ENCODE results near the gene PILRB.
A peak's percentile ranks its signal among the peaks of the same experiment; 100 is the strongest.
"Not testable (repeated sequence)": the region's sequence is repeated elsewhere in the genome, so short reads cannot be mapped to it uniquely, and the experiment has no call there.

The PILRB gene

DNA sequence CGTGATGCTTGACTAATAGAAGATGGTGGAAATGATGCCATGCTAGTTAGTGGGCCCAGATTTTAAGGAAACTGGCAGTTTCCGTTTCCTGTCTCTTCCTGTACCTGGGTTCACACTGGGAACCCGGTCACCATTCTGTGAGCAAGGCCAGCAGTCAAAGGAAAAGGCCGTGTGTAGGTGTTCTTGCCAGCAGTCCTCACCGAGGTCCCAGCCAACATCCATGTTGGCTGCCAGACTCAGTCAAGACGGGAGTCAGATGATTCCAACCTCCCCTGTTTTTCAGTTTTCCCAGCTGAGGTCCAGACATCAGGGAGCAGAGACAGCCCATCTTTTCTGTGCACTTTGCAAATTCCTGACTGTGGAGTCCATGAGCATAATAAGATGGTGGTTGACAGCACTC, 15.2 kb upstream of the PILRB start:
- no peaks in the 10 kb centered on the region for H3K27me3 ChIP-seq (ENCODE audit: insufficient read depth, low read depth)
- H3K4me1 ChIP-seq (ENCODE audit: low read depth, poor library complexity, severe bottlenecking): peaks cover 47% of the 10 kb centered on the region
- peaks cover 11% of the 10 kb centered on the region; the same call in 1 of the 2 replicates for H4K20me1 ChIP-seq (ENCODE audit: insufficient read depth)
- H3K79me2 ChIP-seq (ENCODE audit: insufficient read depth, low read depth): peaks cover 25% of the 10 kb centered on the region; the same call in 1 of the 2 replicates
- TF ChIP-seq, protein P1, sequence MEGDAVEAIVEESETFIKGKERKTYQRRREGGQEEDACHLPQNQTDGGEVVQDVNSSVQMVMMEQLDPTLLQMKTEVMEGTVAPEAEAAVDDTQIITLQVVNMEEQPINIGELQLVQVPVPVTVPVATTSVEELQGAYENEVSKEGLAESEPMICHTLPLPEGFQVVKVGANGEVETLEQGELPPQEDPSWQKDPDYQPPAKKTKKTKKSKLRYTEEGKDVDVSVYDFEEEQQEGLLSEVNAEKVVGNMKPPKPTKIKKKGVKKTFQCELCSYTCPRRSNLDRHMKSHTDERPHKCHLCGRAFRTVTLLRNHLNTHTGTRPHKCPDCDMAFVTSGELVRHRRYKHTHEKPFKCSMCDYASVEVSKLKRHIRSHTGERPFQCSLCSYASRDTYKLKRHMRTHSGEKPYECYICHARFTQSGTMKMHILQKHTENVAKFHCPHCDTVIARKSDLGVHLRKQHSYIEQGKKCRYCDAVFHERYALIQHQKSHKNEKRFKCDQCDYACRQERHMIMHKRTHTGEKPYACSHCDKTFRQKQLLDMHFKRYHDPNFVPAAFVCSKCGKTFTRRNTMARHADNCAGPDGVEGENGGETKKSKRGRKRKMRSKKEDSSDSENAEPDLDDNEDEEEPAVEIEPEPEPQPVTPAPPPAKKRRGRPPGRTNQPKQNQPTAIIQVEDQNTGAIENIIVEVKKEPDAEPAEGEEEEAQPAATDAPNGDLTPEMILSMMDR (conservative IDR thresholded peaks at IDR 0.05; ENCODE audit: low read depth, low read length): no peak
- H2AFZ ChIP-seq (ENCODE audit: low read depth): no peak overlapping the region
- H3K4me2 ChIP-seq: no peak overlapping the region
- peaks cover 9% of the 10 kb centered on the region for H3K36me3 ChIP-seq (ENCODE audit: insufficient read depth)
- H3K4me3 ChIP-seq (IDR thresholded peaks at IDR 0.05; ENCODE audit: insufficient read depth, low read depth, low read length): no peak overlapping the region
- H3K9ac ChIP-seq: no peak overlapping the region
- H3K27ac ChIP-seq: no peak overlapping the region

DNA sequence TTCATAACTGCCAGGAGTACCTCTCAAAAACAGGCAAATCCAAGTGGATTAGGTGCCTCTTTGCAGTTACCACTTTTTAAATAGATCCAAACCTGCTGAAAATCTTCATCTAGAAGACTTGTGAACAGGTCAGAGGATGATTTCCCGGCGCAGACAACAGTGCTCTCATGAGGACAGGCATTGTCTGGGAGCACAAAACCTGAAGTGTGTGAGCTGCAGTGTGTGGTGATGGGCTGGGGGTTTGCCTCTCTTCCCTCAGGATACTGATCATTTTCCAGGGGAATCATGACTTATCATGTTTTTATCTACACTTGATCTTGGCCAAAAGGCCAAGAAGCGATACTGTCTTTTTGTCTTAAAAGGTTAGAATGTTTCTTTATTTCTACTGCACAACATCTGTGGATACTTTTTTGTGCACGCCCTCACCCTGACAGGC, 13.8 kb upstream of the PILRB start:
- H3K9ac ChIP-seq; H3K27ac ChIP-seq; H3K27me3 ChIP-seq (ENCODE audit: insufficient read depth, low read depth); H2AFZ ChIP-seq (ENCODE audit: low read depth); H3K4me3 ChIP-seq (IDR thresholded peaks at IDR 0.05; ENCODE audit: insufficient read depth, low read depth, low read length): not testable (repeated sequence)
- Histone ChIP-seq H4K20me1 (ENCODE audit: insufficient read depth) (peaks cover 11% of the 10 kb centered on the region; the same call in 1 of the 2 replicates), H3K4me1 (ENCODE audit: low read depth, poor library complexity, severe bottlenecking) (peaks cover 43% of the 10 kb centered on the region), H3K4me2 (peak overlapping the region; percentile 22; the same call in 1 of the 2 replicates), H3K79me2 (ENCODE audit: insufficient read depth, low read depth) (peaks cover 19% of the 10 kb centered on the region; the same call in 1 of the 2 replicates), H3K36me3 (ENCODE audit: insufficient read depth) (peaks cover 10% of the 10 kb centered on the region)
- TF ChIP-seq, protein P1 (conservative IDR thresholded peaks at IDR 0.05; ENCODE audit: low read depth, low read length): peak; percentile 72

DNA sequence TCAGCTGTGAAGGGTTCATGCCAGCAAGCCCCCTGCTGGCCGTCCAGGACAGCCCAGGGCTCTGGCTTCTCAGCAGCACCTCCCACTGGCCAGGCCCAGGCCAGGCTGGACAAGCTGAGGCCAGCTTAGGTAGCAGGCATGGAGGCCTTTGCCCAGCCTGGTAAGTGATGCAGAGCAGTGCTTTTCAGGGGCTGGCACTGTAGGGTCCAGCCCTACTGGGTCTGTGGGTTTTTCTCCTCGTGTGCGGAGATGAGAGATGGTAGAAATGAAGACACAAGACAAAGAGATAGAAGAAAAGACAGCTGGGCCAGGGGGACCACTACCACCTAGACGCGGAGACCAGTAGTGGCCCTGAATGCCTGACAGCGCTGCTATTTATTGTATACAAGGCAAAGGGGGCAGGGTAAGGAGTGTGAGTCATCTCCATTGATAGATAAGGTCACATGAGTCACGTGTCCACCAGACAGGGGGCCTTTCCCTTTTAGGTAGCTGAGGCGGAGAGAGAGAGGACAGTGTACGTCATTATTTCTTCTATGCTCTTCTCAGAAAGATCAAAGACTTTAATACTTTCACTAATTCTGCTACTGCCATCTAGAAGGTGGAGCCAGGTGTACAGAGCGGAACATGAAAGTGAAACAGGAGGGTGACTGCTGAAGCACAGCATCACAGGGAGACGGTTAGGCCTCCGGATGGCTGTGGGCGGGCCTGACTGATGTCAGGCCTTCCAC, 13.2 kb upstream of the PILRB start:
- H3K4me2 ChIP-seq: peak overlapping the region; percentile 32
- not testable (repeated sequence) for H2AFZ ChIP-seq (ENCODE audit: low read depth); H3K27me3 ChIP-seq (ENCODE audit: insufficient read depth, low read depth); H3K4me3 ChIP-seq (IDR thresholded peaks at IDR 0.05; ENCODE audit: insufficient read depth, low read depth, low read length); H3K9ac ChIP-seq
- peaks cover 43% of the 10 kb centered on the region for H3K4me1 ChIP-seq (ENCODE audit: low read depth, poor library complexity, severe bottlenecking)
- H3K36me3 ChIP-seq (ENCODE audit: insufficient read depth): peaks cover 10% of the 10 kb centered on the region
- peaks cover 11% of the 10 kb centered on the region; the same call in 1 of the 2 replicates for H4K20me1 ChIP-seq (ENCODE audit: insufficient read depth)
- peak overlapping the region; percentile 55 for H3K27ac ChIP-seq
- H3K79me2 ChIP-seq (ENCODE audit: insufficient read depth, low read depth): peaks cover 19% of the 10 kb centered on the region; the same call in 1 of the 2 replicates
- TF ChIP-seq, protein P1 (conservative IDR thresholded peaks at IDR 0.05; ENCODE audit: low read depth, low read length): peak; percentile 73

DNA sequence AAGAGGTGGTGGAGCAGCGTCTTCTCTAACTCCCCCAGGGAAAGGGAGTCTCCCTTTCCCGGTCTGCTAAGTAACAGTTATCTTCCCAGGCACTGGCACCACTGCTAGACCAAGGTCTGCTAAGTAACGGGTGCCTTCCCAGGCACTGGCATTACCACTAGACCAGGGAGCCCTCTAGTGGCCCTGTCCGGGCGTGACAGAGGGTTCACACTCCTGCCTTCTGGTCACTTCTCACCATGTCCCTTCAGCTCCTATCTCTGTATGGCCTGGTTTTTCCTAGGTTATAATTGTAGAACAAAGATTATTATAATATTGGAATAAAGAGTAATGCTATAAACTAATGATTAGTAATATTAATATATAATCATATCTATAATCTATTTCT, 12.6 kb upstream of the PILRB start:
- not testable (repeated sequence) for H3K4me3 ChIP-seq (IDR thresholded peaks at IDR 0.05; ENCODE audit: insufficient read depth, low read depth, low read length); H3K27me3 ChIP-seq (ENCODE audit: insufficient read depth, low read depth); H3K27ac ChIP-seq; H3K9ac ChIP-seq; H2AFZ ChIP-seq (ENCODE audit: low read depth)
- H3K36me3 ChIP-seq (ENCODE audit: insufficient read depth): peaks cover 10% of the 10 kb centered on the region
- 0 out of 2 replicates have a peak overlapping the region, but pooled peaks have one; percentile 24 for H3K4me2 ChIP-seq
- TF ChIP-seq, protein P1 (conservative IDR thresholded peaks at IDR 0.05; ENCODE audit: low read depth, low read length): peak; percentile 25; the same call in 1 of the 2 replicates
- H3K4me1 ChIP-seq (ENCODE audit: low read depth, poor library complexity, severe bottlenecking): peaks cover 43% of the 10 kb centered on the region
- H4K20me1 ChIP-seq (ENCODE audit: insufficient read depth): peaks cover 11% of the 10 kb centered on the region; the same call in 1 of the 2 replicates
- H3K79me2 ChIP-seq (ENCODE audit: insufficient read depth, low read depth): peaks cover 19% of the 10 kb centered on the region; the same call in 1 of the 2 replicates

All from KMS-11 (cell line).